ENCODE results near the gene C19orf81.

The C19orf81 gene

GRCh38 chr19:50696094-50696483, 46.8 kb downstream of the C19orf81 start:
- Histone ChIP-seq H2AFZ (ENCODE audit: low read length) (no peak overlapping the region), H3K79me2 (ENCODE audit: insufficient read depth, low read length) (no peaks in the 10 kb centered on the region), H3F3A (ENCODE audit: low read depth) (no peaks in the 10 kb centered on the region), H3K4me3 (ENCODE audit: low read length, poor library complexity, severe bottlenecking) (no peak overlapping the region), H3K9ac (ENCODE audit: low read depth, low read length, poor library complexity, severe bottlenecking) (no peak overlapping the region), H3K27me3 (ENCODE audit: insufficient read depth, low read length, poor library complexity, severe bottlenecking) (no peaks in the 10 kb centered on the region), H3K9me2 (replicated peaks; ENCODE audit: low read depth, low read length) (no peaks in the 10 kb centered on the region), H3K9me3 (ENCODE audit: insufficient read depth, low read depth, low read length) (no peaks in the 10 kb centered on the region), H4K20me1 (ENCODE audit: insufficient read depth, low read length, poor library complexity, severe bottlenecking) (no peaks in the 10 kb centered on the region), H3K4me1 (ENCODE audit: insufficient read depth, low read length, poor library complexity, severe bottlenecking) (no peaks in the 10 kb centered on the region), H3K4me2 (ENCODE audit: low read depth, low read length, poor library complexity, severe bottlenecking) (no peak overlapping the region), H3K36me3 (ENCODE audit: insufficient read depth, low read length) (no peaks in the 10 kb centered on the region)
- TF ChIP-seq CTCF (conservative IDR thresholded peaks at IDR 0.05; ENCODE audit: low read length): no peak
- no peak for TF ChIP-seq EZH2phosphoT487 (IDR thresholded peaks at IDR 0.05; ENCODE audit: borderline replicate concordance)

- Histone ChIP-seq H3K4me2 (ENCODE audit: low read depth, low read length, poor library complexity, severe bottlenecking) (no peak overlapping the region), H3K79me2 (ENCODE audit: insufficient read depth, low read length) (no peaks in the 10 kb centered on the region), H4K20me1 (ENCODE audit: insufficient read depth, low read length, poor library complexity, severe bottlenecking) (no peaks in the 10 kb centered on the region), H3K4me1 (ENCODE audit: insufficient read depth, low read length, poor library complexity, severe bottlenecking) (no peaks in the 10 kb centered on the region), H3F3A (ENCODE audit: low read depth) (no peaks in the 10 kb centered on the region), H3K9me3 (ENCODE audit: insufficient read depth, low read depth, low read length) (no peaks in the 10 kb centered on the region), H3K27me3 (ENCODE audit: insufficient read depth, low read length, poor library complexity, severe bottlenecking) (no peaks in the 10 kb centered on the region), H3K36me3 (ENCODE audit: insufficient read depth, low read length) (no peaks in the 10 kb centered on the region), H2AFZ (ENCODE audit: low read length) (no peak overlapping the region), H3K9me2 (replicated peaks; ENCODE audit: low read depth, low read length) (no peaks in the 10 kb centered on the region), H3K4me3 (ENCODE audit: low read length, poor library complexity, severe bottlenecking) (no peak overlapping the region), H3K9ac (ENCODE audit: low read depth, low read length, poor library complexity, severe bottlenecking) (no peak overlapping the region)
- TF ChIP-seq CTCF (conservative IDR thresholded peaks at IDR 0.05; ENCODE audit: low read length): no peak
Observed at GRCh38 chr19:50697414-50698124, 48.3 kb downstream of the C19orf81 start.

- H3K27me3 ChIP-seq (ENCODE audit: insufficient read depth, low read length, poor library complexity, severe bottlenecking): no peaks in the 10 kb centered on the region
Observed at GRCh38 chr19:50701367-50701985, 52.2 kb downstream of the C19orf81 start.

More at GRCh38 chr19:50701367-50701985, 52.2 kb downstream of the C19orf81 start:
- no peaks in the 10 kb centered on the region for H3F3A ChIP-seq (ENCODE audit: low read depth)
- no peak overlapping the region for H3K4me2 ChIP-seq (ENCODE audit: low read depth, low read length, poor library complexity, severe bottlenecking)
- no peak overlapping the region for H3K4me3 ChIP-seq (ENCODE audit: low read length, poor library complexity, severe bottlenecking)
- no peaks in the 10 kb centered on the region for H4K20me1 ChIP-seq (ENCODE audit: insufficient read depth, low read length, poor library complexity, severe bottlenecking)
- no peaks in the 10 kb centered on the region for H3K9me3 ChIP-seq (ENCODE audit: insufficient read depth, low read depth, low read length)
- TF ChIP-seq CTCF (conservative IDR thresholded peaks at IDR 0.05; ENCODE audit: low read length) (no peak), EZH2phosphoT487 (IDR thresholded peaks at IDR 0.05; ENCODE audit: borderline replicate concordance) (no peak)
- no peak overlapping the region for H3K9ac ChIP-seq (ENCODE audit: low read depth, low read length, poor library complexity, severe bottlenecking)
- H3K79me2 ChIP-seq (ENCODE audit: insufficient read depth, low read length): no peaks in the 10 kb centered on the region
- H2AFZ ChIP-seq (ENCODE audit: low read length): no peak overlapping the region
- no peaks in the 10 kb centered on the region for H3K36me3 ChIP-seq (ENCODE audit: insufficient read depth, low read length)
- no peaks in the 10 kb centered on the region for H3K4me1 ChIP-seq (ENCODE audit: insufficient read depth, low read length, poor library complexity, severe bottlenecking)
- H3K9me2 ChIP-seq (replicated peaks; ENCODE audit: low read depth, low read length): no peaks in the 10 kb centered on the region
